Prostate gland (tissue), 2 donors: ENCODE measurements around the gene IL17RD.

ENCODE experiments used
- CTCF ChIP-seq, 4 experiments: fragments of 200-600 bp in 2 of 4; fragments of 450-650 bp in 2 of 4; sonication (generic) in 2 of 4; IDR thresholded peaks; 1 replicate in 3 of 4; 2 replicates in 1 of 4; pipeline ENCODE4 v1.5.1; 2016 to 2019; ENCODE audit warnings: antibody characterized with exemption in 4 of 4, mild to moderate bottlenecking in 2 of 4, moderate library complexity in 2 of 4
- POLR2A ChIP-seq: fragments of 450-650 bp; IDR thresholded peaks from one replicate; pipeline ENCODE4 v1.6.1; 2016; ENCODE audit warnings: antibody characterized with exemption, mild to moderate bottlenecking

GRCh38 chr3:57128826-57129667 lies 36.1 kb downstream of the IL17RD start:
- TF ChIP-seq CTCF (IDR thresholded peaks at IDR 0.05), result no peak
- no peak for TF ChIP-seq POLR2A
